Gastrocnemius medialis (tissue), 4 donors: ENCODE data around the gene UNC5B. TPM values are rescaled to one million over a fixed set of nuclear protein-coding genes. Genes with fewer than 3 reads are reported as not detected.

Experiments
- ATAC-seq, 2 donors: fragments of 150-250 bp; one replicate each; pipeline ENCODE4 v1.9.1; 2016
- DNase-seq, 2 donors: peaks; one replicate each; pipeline ENCODE4 v3.0.0-alpha.2; 2019
- H3K27ac ChIP-seq, 4 donors: fragments of 200-600 bp; sonication (generic); 1 replicate in 1 of 4; 2 replicates in 3 of 4; pipeline ENCODE4 v1.5.1; 2016 to 2018; ENCODE audit warnings: mild to moderate bottlenecking in 2 of 4, moderate library complexity in 1 of 4
- H3K27me3 ChIP-seq, 3 donors: fragments of 200-600 bp; sonication (generic) in 2 of 3; 1 replicate in 1 of 3; 2 replicates in 2 of 3; pipeline versions ENCODE4 v1.5.1 to v1.6.0; 2016 to 2019; ENCODE audit warnings: mild to moderate bottlenecking in 1 of 3, moderate library complexity in 1 of 3
- H3K36me3 ChIP-seq, 2 donors: fragments of 200-600 bp; sonication (generic) in 1 of 2; one replicate each; pipeline ENCODE4 v1.5.1; 2017 to 2018
- H3K4me1 ChIP-seq, 2 donors: fragments of 200-600 bp; sonication (generic) in 1 of 2; one replicate each; pipeline ENCODE4 v1.5.1; 2016 to 2017; ENCODE audit warnings: mild to moderate bottlenecking in 2 of 2
- H3K4me3 ChIP-seq, 4 donors: fragments of 200-600 bp; sonication (generic) in 3 of 4; 1 replicate in 1 of 4; 2 replicates in 3 of 4; pipeline ENCODE4 v1.5.1; 2016 to 2019; ENCODE audit warnings: mild to moderate bottlenecking in 2 of 4
- H3K9me3 ChIP-seq, 3 donors: fragments of 200-600 bp; sonication (generic) in 2 of 3; 1 replicate in 1 of 3; 2 replicates in 2 of 3; pipeline ENCODE4 v1.5.1; 2016 to 2019
- POLR2A ChIP-seq, 2 donors: fragments of 450-650 bp; IDR thresholded peaks; one replicate each; pipeline ENCODE4 v1.6.1; 2017; ENCODE audit warnings: antibody characterized with exemption in 2 of 2, mild to moderate bottlenecking in 2 of 2, moderate library complexity in 2 of 2
- in situ Hi-C, 4 donors: fragments of 200-750 bp; cut with MboI; loops; one replicate each; pipeline versions ENCODE4 v1.15.0 to v1.8.0; 2017; ENCODE audit warnings: low sequenced_read_pairs in 4 of 4
- intact Hi-C: fragments of 100-400 bp; cut with DNase I; formaldehyde crosslinking; loops from one replicate; pipeline ENCODE4 v1.15.1; 2023; ENCODE audit warnings: low total_unique reads
- total RNA-seq, 4 donors: library from RNA; depleted of rRNA; stranded (reverse); fragments of >200 nt; gene quantifications; one replicate each; pipeline versions ENCODE4 v1.1.0 to v1.2.3, GENCODE V29; 2016
- TF ChIP-seq, protein P1 (sequence below), 5 experiments: fragments of 450-650 bp in 3 of 5; fragments of 200-600 bp in 2 of 5; sonication (generic) in 2 of 5; IDR thresholded peaks in 4 of 5; conservative IDR thresholded peaks in 1 of 5; 1 replicate in 4 of 5; 2 replicates in 1 of 5; pipeline ENCODE4 v1.5.1; 2016 to 2019; ENCODE audit warnings: antibody characterized with exemption in 5 of 5, mild to moderate bottlenecking in 3 of 5, moderate library complexity in 3 of 5

UNC5B gene
- total RNA-seq, 4 donors from 2014 or later: 0.65 to 1.2 (median 0.90) TPM

DNA sequence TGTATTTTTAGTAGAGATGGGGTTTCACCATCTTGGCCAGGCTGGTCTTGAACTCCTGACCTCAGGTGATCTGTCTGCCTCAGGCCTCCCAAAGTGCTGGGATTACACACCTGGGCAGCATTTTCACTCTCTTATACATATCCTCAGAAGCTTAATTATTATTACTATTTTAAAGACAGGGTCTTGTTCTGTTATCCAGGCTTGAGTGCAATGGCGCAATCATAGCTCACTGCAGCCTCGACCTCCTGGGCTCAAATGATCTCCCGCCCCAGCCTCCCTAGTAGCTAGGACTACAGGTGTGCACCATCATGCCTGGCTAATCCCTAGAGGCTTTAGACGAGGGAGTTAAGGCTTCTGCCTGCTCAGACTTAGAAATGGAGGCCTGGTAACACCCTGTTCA is 26.3 kb downstream of the UNC5B start:
- Histone ChIP-seq H3K27me3 (no peaks in the 10 kb centered on the region), H3K4me3 (no peak overlapping the region), H3K9me3 (no peaks in the 10 kb centered on the region), H3K4me1 (peaks cover 31 to 39% of the 10 kb centered on the region in 2 donors), H3K27ac (no peak overlapping the region), H3K36me3 (no peaks in the 10 kb centered on the region)
- intact Hi-C loops (no loop called here), in situ Hi-C loops (no loop called here)
- DNase-seq (no peak), ATAC-seq (no peak)
- TF ChIP-seq, protein P1, sequence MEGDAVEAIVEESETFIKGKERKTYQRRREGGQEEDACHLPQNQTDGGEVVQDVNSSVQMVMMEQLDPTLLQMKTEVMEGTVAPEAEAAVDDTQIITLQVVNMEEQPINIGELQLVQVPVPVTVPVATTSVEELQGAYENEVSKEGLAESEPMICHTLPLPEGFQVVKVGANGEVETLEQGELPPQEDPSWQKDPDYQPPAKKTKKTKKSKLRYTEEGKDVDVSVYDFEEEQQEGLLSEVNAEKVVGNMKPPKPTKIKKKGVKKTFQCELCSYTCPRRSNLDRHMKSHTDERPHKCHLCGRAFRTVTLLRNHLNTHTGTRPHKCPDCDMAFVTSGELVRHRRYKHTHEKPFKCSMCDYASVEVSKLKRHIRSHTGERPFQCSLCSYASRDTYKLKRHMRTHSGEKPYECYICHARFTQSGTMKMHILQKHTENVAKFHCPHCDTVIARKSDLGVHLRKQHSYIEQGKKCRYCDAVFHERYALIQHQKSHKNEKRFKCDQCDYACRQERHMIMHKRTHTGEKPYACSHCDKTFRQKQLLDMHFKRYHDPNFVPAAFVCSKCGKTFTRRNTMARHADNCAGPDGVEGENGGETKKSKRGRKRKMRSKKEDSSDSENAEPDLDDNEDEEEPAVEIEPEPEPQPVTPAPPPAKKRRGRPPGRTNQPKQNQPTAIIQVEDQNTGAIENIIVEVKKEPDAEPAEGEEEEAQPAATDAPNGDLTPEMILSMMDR (IDR thresholded peaks at IDR 0.05 in 4 of 5, conservative IDR thresholded peaks at IDR 0.05 in 1 of 5): no peak
- no peak for TF ChIP-seq POLR2A (IDR thresholded peaks at IDR 0.05)

DNA sequence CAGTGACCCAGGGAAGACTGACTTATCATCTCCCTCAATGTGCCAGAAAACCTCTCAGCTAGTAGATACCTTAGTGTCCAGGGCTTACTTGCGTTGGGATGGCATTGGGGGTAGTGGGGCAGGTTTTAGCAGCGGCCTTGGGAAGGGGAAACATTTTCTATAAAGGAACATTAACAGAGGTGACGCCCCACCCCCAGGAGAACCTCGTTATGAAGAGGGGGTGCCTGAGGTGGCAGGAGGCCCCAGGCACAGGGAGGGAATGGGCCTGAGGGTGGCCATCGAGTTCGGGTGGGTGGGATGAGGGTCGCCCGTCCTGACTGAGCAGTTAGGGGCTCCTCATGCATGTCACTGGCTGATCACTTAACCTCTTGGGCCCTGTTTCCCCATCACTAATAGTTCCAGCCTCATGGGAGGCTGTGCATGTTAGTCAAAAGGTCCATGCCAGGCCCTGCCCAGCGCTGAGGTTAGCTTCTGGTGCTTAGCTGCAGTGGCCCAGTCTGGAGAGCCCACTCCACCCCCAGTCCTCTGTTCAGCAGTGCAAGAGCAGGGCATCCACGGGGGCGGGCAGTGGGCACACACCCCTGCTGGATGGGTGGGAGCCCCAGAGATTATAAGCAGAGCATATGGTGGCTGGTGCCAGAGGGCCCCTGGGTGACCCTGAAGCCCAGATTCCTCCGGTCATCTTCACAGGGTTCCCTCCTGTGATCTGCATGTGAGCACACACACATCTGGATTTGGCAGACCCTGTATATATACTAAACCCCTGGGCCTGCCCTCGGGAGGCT is 27.0 kb downstream of the UNC5B start:
- no peak overlapping the region for H3K27ac ChIP-seq
- TF ChIP-seq POLR2A (IDR thresholded peaks at IDR 0.05): no peak
- TF ChIP-seq, protein P1 (IDR thresholded peaks at IDR 0.05 in 4 of 5, conservative IDR thresholded peaks at IDR 0.05 in 1 of 5): no peak
- ATAC-seq (no peak), DNase-seq (no peak)
- in situ Hi-C loops (no loop called here), intact Hi-C loops (no loop called here)
- H3K9me3 ChIP-seq: no peaks in the 10 kb centered on the region
- H3K4me1 ChIP-seq: peaks cover 31 to 41% of the 10 kb centered on the region in 2 donors
- no peaks in the 10 kb centered on the region for H3K27me3 ChIP-seq
- H3K36me3 ChIP-seq: no peaks in the 10 kb centered on the region
- no peak overlapping the region for H3K4me3 ChIP-seq

DNA sequence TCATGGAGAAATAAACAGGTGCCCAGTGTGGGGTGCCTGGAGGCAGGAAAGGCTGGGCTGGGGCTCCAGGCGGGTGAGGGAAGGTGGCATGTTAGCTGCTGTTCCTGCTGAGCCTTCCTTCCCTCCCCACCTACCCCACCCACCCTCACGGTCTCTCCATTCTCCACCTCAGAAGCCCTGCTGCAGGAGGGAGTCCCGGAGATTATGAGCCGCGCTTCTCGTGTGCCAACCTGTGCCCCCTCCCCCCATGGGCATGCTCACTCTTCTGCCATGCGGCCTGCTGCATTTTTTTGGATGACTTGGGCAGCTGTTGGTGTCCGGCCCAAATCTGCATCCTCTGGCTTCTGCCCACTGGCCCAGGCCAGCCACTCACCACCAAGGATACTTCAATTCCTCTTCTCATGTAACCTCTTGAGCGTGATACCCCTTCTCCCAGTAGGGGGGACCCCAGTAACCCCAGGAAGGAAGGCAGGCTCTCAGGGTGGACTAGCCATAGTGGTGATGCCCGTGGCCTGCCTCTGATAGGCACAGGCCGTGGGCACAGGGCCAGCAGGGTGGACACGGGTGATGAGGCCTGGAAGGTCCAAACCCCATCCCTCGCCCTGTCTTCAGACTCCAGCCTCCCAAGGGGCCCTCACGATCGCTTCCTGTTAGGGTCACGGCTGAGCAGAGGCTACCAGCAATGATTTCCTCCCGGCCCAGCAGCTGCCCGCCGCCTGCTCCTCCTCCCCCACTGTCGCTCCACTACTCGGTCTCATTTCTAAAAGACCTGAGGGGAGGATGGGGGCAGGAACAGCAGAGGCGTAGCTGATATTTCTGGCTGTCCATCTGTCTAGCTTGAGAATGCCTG is 27.8 kb downstream of the UNC5B start:
- Histone ChIP-seq H3K4me3 (no peak overlapping the region), H3K27me3 (no peaks in the 10 kb centered on the region), H3K9me3 (no peaks in the 10 kb centered on the region), H3K4me1 (peaks cover 33 to 45% of the 10 kb centered on the region in 2 donors), H3K36me3 (no peaks in the 10 kb centered on the region), H3K27ac (no peak overlapping the region)
- in situ Hi-C loops (no loop called here), intact Hi-C loops (no loop called here)
- TF ChIP-seq, protein P1 (IDR thresholded peaks at IDR 0.05 in 4 of 5, conservative IDR thresholded peaks at IDR 0.05 in 1 of 5): no peak
- TF ChIP-seq POLR2A (IDR thresholded peaks at IDR 0.05): no peak
- ATAC-seq (no peak), DNase-seq (no peak)

DNA sequence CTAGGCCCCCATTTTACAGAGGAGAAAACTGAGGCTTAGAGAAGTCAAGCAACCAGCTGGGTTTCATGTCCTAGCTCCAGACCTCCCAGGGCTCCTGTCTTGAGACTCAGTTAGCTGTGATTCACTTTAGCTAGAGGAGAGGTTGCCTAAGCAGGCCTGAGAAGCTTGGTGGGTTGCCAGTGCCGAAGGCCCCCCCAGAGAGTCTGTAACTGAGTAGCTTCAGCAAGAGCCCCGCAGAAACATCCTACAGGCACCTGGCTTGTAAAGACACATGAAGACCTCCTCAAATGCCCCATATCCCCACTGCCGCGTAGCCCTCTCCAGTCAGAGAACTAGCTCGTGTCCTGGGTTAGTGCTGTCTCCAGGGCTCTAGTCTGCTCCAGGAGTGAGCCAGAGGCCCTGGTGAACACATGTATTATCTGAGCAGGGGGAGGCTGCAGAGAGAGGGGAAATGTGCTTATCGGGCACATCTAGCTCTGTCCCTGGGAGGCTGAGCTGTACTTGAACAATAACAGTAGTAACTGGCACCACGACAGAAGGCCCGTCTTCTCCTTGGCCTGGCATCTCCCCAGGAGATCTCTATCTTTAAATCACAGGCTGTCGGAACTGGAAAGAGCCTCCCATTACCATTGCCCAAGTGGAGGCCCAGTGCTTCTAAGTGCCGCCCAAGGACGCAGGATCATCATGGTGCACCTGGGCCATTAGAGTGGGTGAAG is 28.9 kb downstream of the UNC5B start:
- no peak overlapping the region for H3K4me3 ChIP-seq
- peaks cover 29 to 53% of the 10 kb centered on the region in 2 donors for H3K4me1 ChIP-seq
- no peak for DNase-seq
- no peak for TF ChIP-seq POLR2A (IDR thresholded peaks at IDR 0.05)
- TF ChIP-seq, protein P1 (IDR thresholded peaks at IDR 0.05 in 4 of 5, conservative IDR thresholded peaks at IDR 0.05 in 1 of 5): no peak
- no peaks in the 10 kb centered on the region for H3K27me3 ChIP-seq
- H3K27ac ChIP-seq: no peak overlapping the region
- ATAC-seq: peak in 1 of 2 donors; percentile 41
- in situ Hi-C loops (no loop called here), intact Hi-C loops (no loop called here)
- no peaks in the 10 kb centered on the region for H3K36me3 ChIP-seq
- no peaks in the 10 kb centered on the region for H3K9me3 ChIP-seq
